ENCODE measurements around the gene ADAMTS14.
"Not testable (repeated sequence)": the region's sequence is repeated elsewhere in the genome, so short reads cannot be mapped to it uniquely, and the experiment has no call there.

ADAMTS14 gene

DNA sequence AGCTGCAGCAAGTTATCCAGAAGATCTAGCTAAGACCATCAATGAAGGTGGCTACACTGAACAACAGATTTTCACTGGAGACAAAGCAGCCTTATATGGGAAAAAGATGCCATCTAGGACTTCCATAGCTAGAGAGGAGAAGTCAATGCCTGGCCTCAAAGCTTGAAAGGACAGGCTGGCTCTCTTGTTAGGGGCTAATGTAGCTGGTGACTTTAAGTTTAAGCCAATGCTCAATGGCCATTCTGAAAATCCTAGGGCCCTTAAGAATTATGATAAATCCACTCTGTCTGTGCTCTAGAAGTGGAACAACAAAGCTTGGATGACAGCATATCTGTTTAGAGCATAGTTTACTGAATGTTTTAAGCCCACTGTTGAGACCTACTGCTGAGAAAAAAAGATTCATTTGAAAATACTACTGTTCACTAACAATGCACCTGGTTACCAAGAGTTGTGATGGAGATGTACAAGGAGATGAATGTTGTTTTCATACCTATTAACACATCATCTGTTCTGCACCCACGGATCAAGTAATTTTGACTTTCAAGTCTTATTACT, 13.6 kb upstream of the ADAMTS14 start:
- no peak for DNase-seq (ENCODE audit: low spot score)

GRCh38 chr10:70659306-70659705, 13.0 kb upstream of the ADAMTS14 start:
- no peak for DNase-seq (ENCODE audit: low spot score)

GRCh38 chr10:70660722-70661121, 11.6 kb upstream of the ADAMTS14 start:
- no peak for DNase-seq (ENCODE audit: low spot score)

- no peak for DNase-seq (ENCODE audit: low spot score)
Measured at GRCh38 chr10:70661623-70662361, 10.5 kb upstream of the ADAMTS14 start.

DNA sequence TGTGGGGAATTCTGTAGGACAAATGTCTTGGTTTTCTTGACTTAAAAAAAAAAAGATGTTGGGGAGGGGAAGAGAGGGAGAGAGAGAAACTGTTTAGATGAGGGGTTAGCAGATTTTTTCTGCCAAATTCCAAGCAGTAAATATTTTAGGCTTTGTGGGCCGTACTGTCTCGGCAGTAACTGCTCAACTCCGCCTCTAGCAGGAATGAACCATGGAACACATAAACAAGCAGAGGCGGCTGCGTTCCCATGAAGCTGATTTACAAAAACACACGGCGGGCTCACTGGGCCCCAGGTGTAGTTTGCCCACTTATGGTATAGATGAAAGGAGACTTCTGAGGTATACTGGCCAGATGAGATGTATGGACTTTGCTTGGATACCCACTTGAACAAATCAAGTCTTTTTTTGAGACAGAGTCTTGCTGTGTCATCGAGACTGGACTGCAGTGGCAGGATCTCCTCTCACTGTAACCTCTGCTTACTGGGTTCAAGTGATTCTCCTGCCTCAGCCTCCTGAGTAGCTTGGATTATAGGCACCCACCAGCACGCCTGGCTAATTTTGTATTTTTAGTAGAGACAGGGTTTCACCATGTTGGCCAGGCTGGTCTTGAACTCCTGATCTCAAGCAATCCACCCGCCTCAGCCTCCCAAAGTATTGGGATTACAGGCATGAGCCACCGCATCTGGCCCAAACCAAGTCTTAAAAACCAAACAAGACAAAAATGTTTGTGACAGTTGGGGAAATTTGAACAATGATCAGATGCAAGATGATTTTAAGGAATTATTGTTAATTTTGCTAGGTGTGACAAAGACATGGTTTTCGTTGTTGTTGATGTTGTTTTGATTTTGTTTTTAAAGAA, 9.7 kb upstream of the ADAMTS14 start:
- DNase-seq (ENCODE audit: low spot score) = no peak

- not testable (repeated sequence) for DNase-seq (ENCODE audit: low spot score)
Measured at GRCh38 chr10:70663458-70664409, 8.6 kb upstream of the ADAMTS14 start.

GRCh38 chr10:70664702-70665195, 7.6 kb upstream of the ADAMTS14 start:
- peak; percentile 89 for DNase-seq (ENCODE audit: low spot score)

- no peak for DNase-seq (ENCODE audit: low spot score)
Measured at GRCh38 chr10:70666960-70667798, 5.1 kb upstream of the ADAMTS14 start.

DNA sequence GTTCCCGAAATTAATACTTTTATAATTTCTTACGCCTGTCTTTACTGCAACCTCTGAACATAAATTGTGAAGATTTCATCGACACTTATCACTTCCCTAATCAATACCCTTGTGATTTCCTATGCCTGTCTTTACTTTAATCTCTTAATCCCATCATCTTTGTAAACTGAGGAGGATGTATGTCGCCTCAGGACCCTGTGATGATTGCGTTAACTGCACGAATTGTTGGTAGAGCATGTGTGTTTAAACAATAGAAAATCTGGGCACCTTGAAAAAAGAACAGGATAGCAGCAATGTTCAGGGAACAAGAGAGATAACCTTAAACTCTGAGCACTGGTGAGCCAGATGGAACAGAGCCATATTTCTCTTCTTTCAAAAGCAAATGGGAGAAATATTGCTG, 4.5 kb upstream of the ADAMTS14 start:
- DNase-seq (ENCODE audit: low spot score) = not testable (repeated sequence)

GRCh38 chr10:70668454-70668970, 3.8 kb upstream of the ADAMTS14 start:
- no peak for DNase-seq (ENCODE audit: low spot score)

- no peak for DNase-seq (ENCODE audit: low spot score)
Measured at GRCh38 chr10:70669015-70669414, 3.3 kb upstream of the ADAMTS14 start.

- DNase-seq (ENCODE audit: low spot score) = no peak
Measured at GRCh38 chr10:70669732-70670317, 2.5 kb upstream of the ADAMTS14 start.

DNA sequence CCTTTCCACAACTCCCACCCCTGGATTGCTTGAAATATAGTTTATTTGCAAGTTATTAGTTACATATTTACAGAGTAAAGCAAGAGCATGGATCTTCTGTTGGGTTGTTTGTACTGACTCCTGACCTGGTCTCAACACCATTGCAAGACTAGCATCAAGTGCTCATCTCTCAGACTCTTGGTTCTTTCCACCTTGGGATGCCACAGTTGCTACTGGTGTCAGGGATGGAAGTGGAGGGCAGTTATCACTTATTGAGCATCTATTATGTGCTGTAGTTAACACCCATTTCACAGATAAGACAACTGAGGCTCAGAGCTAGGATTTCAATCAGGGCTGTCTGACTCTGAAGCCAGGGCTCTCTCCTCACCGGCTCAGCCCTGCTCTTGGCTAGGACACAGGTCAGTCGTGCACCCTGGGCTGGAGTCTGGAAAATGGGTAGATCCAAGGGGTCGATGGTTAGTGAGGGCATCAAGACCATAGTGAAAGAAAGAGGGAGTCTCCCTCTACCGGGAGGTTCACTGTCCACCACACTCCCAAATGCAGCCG, 614 bp upstream of the ADAMTS14 start:
- no peak for DNase-seq (ENCODE audit: low spot score)

- peak; percentile 98 for DNase-seq (ENCODE audit: low spot score)
Measured at GRCh38 chr10:70673043-70673928, 980 bp downstream of the ADAMTS14 start.

- no peak for DNase-seq (ENCODE audit: low spot score)
Measured at GRCh38 chr10:70673929-70674559, 1.7 kb downstream of the ADAMTS14 start.

- no peak for DNase-seq (ENCODE audit: low spot score)
Measured at GRCh38 chr10:70674560-70675495, 2.5 kb downstream of the ADAMTS14 start.
